ENCODE data around the gene DNAJC1. TPM values are rescaled to one million over a fixed set of nuclear protein-coding genes. Genes with fewer than 3 reads are reported as not detected.
A peak's percentile ranks its signal among the peaks of the same experiment; 100 is the strongest.

DNAJC1 gene
- total RNA-seq, 1 donor from 2014 or later = 74.7 TPM

- no peak for DNase-seq (ENCODE audit: low read depth)
Measured at GRCh38 chr10:21764466-21765189, 238.9 kb downstream of the DNAJC1 start.

- DNase-seq (ENCODE audit: low read depth) = no peak
Measured at GRCh38 chr10:21760332-21760731, 243.2 kb downstream of the DNAJC1 start.

- DNase-seq (ENCODE audit: low read depth) = no peak
Measured at GRCh38 chr10:21759232-21759631, 244.3 kb downstream of the DNAJC1 start.

- no peak for DNase-seq (ENCODE audit: low read depth)
Measured at GRCh38 chr10:21758696-21759095, 244.8 kb downstream of the DNAJC1 start.

- no peak for DNase-seq (ENCODE audit: low read depth)
Measured at GRCh38 chr10:21758239-21758638, 245.3 kb downstream of the DNAJC1 start.

- DNase-seq (ENCODE audit: low read depth) = no peak
Measured at GRCh38 chr10:21757185-21757901, 246.2 kb downstream of the DNAJC1 start.

- DNase-seq (ENCODE audit: low read depth) = no peak
Measured at GRCh38 chr10:21756707-21757106, 246.8 kb downstream of the DNAJC1 start.

- DNase-seq (ENCODE audit: low read depth) = no peak
Measured at GRCh38 chr10:21754410-21755011, 249.0 kb downstream of the DNAJC1 start.

- DNase-seq (ENCODE audit: low read depth) = peak; percentile 38
Measured at GRCh38 chr10:21753497-21754270, 249.8 kb downstream of the DNAJC1 start.

GRCh38 chr10:21751341-21752310 lies 251.9 kb downstream of the DNAJC1 start:
- DNase-seq (ENCODE audit: low read depth) = no peak

- no peak for DNase-seq (ENCODE audit: low read depth)
Measured at GRCh38 chr10:21750424-21750823, 253.1 kb downstream of the DNAJC1 start.

- no peak for DNase-seq (ENCODE audit: low read depth)
Measured at GRCh38 chr10:21749788-21750187, 253.7 kb downstream of the DNAJC1 start.

- no peak for DNase-seq (ENCODE audit: low read depth)
Measured at GRCh38 chr10:21747809-21748208, 255.7 kb downstream of the DNAJC1 start.

GRCh38 chr10:21746118-21746517 lies 257.4 kb downstream of the DNAJC1 start:
- DNase-seq (ENCODE audit: low read depth) = no peak

GRCh38 chr10:21744223-21744622 lies 259.3 kb downstream of the DNAJC1 start:
- DNase-seq (ENCODE audit: low read depth) = no peak

GRCh38 chr10:21742740-21743412 lies 260.7 kb downstream of the DNAJC1 start:
- DNase-seq (ENCODE audit: low read depth) = no peak

GRCh38 chr10:21740989-21741388 lies 262.5 kb downstream of the DNAJC1 start:
- no peak for DNase-seq (ENCODE audit: low read depth)

- no peak for DNase-seq (ENCODE audit: low read depth)
Measured at GRCh38 chr10:21737106-21737505, 266.4 kb downstream of the DNAJC1 start.

GRCh38 chr10:21733710-21734109 lies 269.8 kb downstream of the DNAJC1 start:
- peak; percentile 64 for DNase-seq (ENCODE audit: low read depth)

- DNase-seq (ENCODE audit: low read depth) = peak; percentile 54
Measured at GRCh38 chr10:21732067-21732772, 271.3 kb downstream of the DNAJC1 start.
